Suppressor macrophage treated with lipopolysaccharide for 4 hours (primary cell): ENCODE measurements around the gene ARPP21.
"Not testable (repeated sequence)": the region's sequence is repeated elsewhere in the genome, so short reads cannot be mapped to it uniquely, and the experiment has no call there.

Experiments used
- DNase-seq: peaks from one replicate; pipeline ENCODE4 v3.0.0-alpha.2; 2020

Gene ARPP21

DNA sequence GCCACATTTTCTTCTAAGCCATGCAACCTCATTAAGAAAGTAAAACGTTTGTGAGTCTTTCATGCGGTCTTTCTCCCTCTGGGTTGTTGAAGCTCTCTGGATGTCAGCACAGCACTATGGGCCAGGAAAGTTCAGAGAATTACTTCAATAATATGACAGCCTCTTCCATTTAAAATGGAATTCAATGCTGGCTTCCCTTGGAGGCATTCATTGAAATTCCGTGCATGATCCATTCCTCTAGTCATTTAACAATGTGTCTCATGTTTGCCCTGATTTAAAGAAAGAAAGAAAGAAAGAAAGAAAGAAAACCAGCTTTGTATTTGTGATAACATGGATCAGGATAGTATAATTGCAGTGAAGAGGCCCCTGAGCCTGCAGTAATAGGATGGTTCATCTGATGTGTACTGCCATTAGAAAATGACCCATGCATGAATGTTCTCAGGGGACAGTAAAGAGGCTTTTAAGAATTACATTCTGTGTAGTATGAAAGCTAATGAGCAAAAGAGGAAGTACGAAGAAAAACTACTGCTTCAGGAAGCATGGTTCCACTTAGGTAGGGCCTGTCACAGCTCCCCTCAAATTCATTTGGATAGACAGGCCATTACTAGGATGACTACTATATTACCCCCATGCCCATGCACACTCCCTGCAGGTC lies 146.0 kb downstream of the ARPP21 start:
- no peak for DNase-seq

DNA sequence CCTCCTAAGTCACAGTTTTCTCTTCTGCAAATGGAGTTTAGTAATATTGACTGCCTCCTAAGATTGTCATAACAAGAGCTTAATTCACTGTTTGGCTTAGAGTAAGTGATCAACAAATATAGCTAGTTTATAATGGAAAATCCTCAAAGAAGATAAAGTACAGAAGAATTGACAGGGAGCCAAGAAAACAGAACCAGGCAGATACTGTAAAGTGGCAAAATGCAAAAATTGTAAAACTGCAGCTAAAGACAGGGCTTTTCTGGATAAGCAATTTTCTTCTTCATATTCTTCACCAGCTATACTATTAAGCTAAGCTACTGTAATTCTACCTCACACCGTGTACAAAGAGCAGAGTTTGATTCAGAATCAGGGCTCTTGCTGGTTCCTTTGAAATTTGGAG lies 148.6 kb downstream of the ARPP21 start:
- no peak for DNase-seq

DNA sequence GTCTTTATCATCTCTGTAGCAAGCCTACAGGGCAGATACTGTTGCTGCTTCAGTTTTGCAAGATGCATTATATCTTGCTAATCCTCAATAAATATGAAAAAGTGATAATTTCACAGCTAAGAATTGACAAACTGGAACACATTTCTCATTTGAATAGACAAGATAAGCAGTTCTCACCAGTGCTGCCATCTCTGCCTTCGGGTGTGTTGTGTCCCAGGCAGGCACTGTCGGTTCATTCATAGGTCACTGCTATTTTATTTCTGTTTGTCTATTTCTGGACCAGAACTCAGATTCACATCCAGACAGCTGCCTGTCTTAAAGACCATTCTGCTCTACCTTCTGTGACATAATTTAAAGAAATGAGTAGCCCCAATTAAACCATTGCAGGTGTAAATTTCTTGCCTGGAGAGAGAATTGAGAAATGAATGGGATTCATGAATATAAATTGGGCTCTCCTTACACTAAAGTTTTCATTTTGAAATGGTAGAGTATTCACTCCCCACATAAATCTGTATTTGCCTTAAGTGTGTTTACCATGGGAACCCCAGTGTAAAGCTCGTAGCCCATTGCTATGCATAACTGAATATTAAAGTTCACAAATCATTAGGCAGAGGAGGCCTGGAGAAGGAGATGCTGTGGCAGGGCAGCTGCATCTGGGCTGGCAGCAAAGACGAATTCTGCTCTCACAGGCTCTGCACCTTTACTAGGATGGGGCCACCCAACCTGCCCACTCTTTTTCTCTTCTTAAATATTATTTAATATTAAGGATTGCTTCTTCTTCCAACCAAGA lies 149.9 kb downstream of the ARPP21 start:
- DNase-seq = no peak

DNA sequence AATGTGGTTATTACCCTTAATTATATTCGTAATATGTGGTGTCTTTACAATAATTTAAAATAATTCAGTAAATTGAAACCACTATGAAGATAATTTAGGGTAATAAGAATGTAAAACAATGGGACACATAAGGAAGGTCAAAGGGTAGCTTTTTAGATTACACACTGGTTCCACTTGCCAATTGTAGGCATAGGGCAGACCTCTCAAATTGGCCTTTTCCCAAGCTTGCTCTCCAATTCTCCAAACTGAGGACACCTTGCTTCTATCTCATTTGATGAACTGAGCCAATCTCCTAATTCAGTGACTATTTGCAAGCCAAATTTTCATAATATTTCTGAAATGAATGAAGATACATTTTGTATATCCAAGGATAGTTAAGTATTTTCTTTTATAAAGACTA lies 151.4 kb downstream of the ARPP21 start:
- no peak for DNase-seq

DNA sequence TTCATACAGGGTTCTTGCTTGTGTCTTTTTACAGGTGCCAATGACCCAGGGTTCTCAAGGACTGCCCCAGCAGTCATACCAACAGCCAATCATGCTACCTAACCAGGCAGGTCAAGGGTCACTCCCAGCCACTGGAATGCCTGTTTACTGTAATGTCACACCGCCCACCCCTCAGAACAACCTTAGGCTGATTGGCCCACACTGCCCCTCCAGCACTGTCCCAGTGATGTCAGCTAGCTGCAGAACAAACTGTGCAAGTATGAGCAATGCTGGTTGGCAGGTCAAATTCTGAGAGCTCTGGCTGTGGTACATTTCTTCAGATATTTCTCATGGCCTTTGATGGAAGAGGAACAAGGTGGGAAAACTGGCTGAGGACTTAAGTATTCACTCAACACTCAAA lies 154.3 kb downstream of the ARPP21 start:
- DNase-seq = no peak

DNA sequence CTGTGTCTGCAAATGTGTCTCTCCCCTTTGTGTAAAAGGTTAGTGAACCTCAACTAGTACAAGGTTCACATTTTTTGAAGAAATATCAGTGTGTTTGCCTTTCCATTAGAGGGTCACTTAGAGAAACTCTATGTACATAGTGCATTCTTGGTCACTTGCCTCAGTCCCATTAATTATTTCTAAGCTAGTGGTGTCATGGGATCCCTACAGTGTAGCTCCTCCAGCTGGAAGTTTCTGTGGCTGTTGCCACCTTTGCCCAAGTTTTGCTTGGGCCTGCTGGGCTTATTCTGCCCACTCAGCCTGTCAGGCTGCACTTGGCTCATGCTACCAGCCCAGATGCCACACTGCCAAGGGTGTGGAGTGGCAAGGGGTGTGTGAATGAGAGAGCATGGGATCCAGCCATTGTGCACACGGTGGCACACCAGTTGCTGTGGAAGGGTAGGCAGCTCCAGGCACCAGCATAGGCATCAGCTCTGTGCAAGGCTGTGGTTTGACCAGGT lies 161.7 kb downstream of the ARPP21 start:
- no peak for DNase-seq

DNA sequence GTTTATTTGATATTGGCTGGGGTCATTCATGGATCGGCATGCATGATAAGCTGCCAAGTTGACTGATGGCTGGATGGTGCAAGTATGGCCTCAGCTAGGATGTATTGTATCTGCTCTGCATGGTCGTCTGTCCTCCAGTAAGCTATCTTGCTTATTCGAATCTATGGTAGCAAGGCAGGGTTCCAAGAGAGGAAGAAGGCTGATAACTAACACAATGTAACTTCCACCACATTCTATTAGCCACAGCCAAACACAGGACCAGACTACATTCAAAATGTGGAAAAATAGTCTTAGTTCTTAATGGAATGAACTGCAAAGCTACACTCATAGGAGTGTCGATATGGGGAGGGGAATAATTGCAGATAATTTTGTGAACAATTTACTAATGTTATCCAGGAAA lies 175.2 kb downstream of the ARPP21 start:
- DNase-seq = no peak

DNA sequence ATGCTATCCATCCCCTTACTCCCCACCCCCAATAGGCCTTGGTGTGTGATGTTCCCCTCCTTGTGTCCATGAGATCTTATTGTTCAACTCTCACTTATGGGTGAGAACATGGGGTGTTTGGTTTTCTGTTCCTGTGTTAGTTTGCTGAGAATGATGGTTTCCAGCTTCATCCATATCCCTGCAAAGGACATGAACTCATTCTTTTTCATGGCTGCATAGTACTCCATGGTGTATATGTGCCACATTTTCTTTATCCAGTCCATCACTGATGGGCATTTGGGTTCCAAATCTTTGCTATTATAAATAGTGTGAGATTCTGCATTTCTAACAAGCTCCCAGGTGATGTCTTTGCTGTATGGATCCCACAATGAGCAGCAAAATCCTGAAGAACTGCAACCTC lies 176.5 kb downstream of the ARPP21 start:
- DNase-seq = not testable (repeated sequence)

DNA sequence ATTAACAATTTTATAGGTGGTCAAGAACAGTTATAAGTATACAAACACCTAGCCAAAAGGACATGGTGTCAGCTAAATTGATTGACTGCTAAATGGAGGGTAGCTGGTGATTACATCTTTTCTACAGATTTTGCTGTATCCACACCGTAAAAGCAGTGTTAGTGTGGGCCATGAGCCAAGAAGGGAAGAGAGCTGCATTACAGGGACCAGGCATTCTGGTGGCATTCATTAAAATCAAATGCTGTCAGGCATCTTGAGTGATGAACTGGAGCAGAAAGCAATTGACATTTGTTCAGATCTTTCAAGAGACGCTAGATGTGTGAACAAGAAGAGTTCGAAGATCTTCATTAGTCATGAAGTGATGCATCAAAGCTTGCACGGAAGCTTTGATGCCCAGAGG lies 177.9 kb downstream of the ARPP21 start:
- DNase-seq = no peak

DNA sequence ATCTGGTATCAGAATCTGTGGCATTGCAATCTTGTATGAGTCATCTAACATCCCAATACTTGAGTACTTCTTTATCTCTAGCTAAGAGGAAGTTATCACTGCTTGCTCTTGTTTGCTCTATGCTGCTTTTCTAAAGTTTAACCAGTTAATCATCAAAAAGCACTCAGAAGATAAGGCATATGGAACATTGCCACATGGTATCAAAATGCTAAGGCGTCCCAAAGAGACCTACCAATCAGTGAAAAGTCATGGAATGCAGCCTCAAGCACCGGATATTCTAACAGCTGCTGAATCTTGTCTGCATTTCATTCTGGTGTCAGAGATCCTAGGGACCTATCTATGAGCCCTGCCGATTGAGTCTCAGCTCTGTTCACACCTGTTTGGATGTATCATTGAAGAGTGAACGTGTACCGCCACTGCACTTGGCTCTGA lies 192.8 kb downstream of the ARPP21 start:
- no peak for DNase-seq
